ENCODE results near the gene C16orf82.

The C16orf82 gene

GRCh38 chr16:27088216-27088615 lies 21.5 kb downstream of the C16orf82 start:
- no peak for DNase-seq (ENCODE audit: low spot score)

- DNase-seq (ENCODE audit: low spot score), result no peak
These were observed 29.6 kb downstream of the C16orf82 start for GRCh38 chr16:27096375-27096774.

GRCh38 chr16:27097800-27098230 lies 31.1 kb downstream of the C16orf82 start:
- no peak for DNase-seq (ENCODE audit: low spot score)

- no peak for DNase-seq (ENCODE audit: low spot score)
These were observed 31.8 kb downstream of the C16orf82 start for GRCh38 chr16:27098366-27099049.

- DNase-seq (ENCODE audit: low spot score), result no peak
These were observed 36.2 kb downstream of the C16orf82 start for GRCh38 chr16:27102701-27103575.

- no peak for DNase-seq (ENCODE audit: low spot score)
These were observed 37.2 kb downstream of the C16orf82 start for GRCh38 chr16:27103954-27104353.

- DNase-seq (ENCODE audit: low spot score), result no peak
These were observed 39.6 kb downstream of the C16orf82 start for GRCh38 chr16:27106305-27106704.

GRCh38 chr16:27107185-27107592 lies 40.5 kb downstream of the C16orf82 start:
- no peak for DNase-seq (ENCODE audit: low spot score)

GRCh38 chr16:27108051-27108770 lies 41.5 kb downstream of the C16orf82 start:
- DNase-seq (ENCODE audit: low spot score), result no peak

- no peak for DNase-seq (ENCODE audit: low spot score)
These were observed 42.3 kb downstream of the C16orf82 start for GRCh38 chr16:27108826-27109665.

GRCh38 chr16:27109666-27110523 lies 43.2 kb downstream of the C16orf82 start:
- DNase-seq (ENCODE audit: low spot score), result peak; percentile 71

GRCh38 chr16:27110524-27110896 lies 43.8 kb downstream of the C16orf82 start:
- DNase-seq (ENCODE audit: low spot score), result no peak

- no peak for DNase-seq (ENCODE audit: low spot score)
These were observed 44.8 kb downstream of the C16orf82 start for GRCh38 chr16:27111486-27111885.

- DNase-seq (ENCODE audit: low spot score), result no peak
These were observed 45.5 kb downstream of the C16orf82 start for GRCh38 chr16:27112093-27112811.

GRCh38 chr16:27113341-27113841 lies 46.7 kb downstream of the C16orf82 start:
- no peak for DNase-seq (ENCODE audit: low spot score)

- DNase-seq (ENCODE audit: low spot score), result no peak
These were observed 47.3 kb downstream of the C16orf82 start for GRCh38 chr16:27114006-27114405.

- DNase-seq (ENCODE audit: low spot score), result no peak
These were observed 51.8 kb downstream of the C16orf82 start for GRCh38 chr16:27118526-27118925.
